Endothelial cell of umbilical vein (primary cell): ENCODE measurements around the gene PTPN13. TPM values are rescaled to one million over a fixed set of nuclear protein-coding genes. Genes with fewer than 3 reads are reported as not detected.

Experiments used
- BruUV-seq: library from RNA; stranded (reverse); fragments of 400-500 nt; replicated peaks from 2 replicates; lab custom pipeline; 2021; lab: Mats Ljungman, UMichigan
- CTCF ChIA-PET: fragments of 300-600, 350-600 bp; sonication (Branson Sonifier 250); formaldehyde crosslinking; loops from one replicate; lab custom pipeline; 2021; ENCODE audit warnings: antibody characterized with exemption, inconsistent platforms; lab: Charles Lee
- POLR2A ChIA-PET: fragments of 300-600, 350-600 bp; sonication (Branson Sonifier 250); formaldehyde crosslinking; loops from one replicate; lab custom pipeline; 2021; ENCODE audit warnings: antibody characterized with exemption, inconsistent platforms; lab: Charles Lee
- DNase-seq: peaks from one replicate; pipeline ENCODE4 v3.0.0-alpha.2; 2011; ENCODE audit warnings: low read depth, low spot score
- FAIRE-seq: peaks from 2 replicates; lab custom pipeline; 2011; peaks lifted over from hg19 to GRCh38; lab: Jason Lieb, UNC
- H2AFZ ChIP-seq: 2 replicates; pipeline ENCODE4 v1.6.0; 2012; ENCODE audit warnings: low read depth, low read length, control low read depth, inconsistent platforms
- H3K27ac ChIP-seq: 2 replicates; pipeline ENCODE4 v1.5.1; 2011; ENCODE audit warnings: low read depth, mild to moderate bottlenecking, control low read depth, low read length, moderate library complexity; ENCODE audit not compliant: insufficient read depth
- H3K27me3 ChIP-seq, 2 experiments: 2 replicates each; pipeline versions ENCODE4 v1.6.0 to v1.6.1; 2011; ENCODE audit warnings: low read length in 2 of 2, mixed read lengths in 1 of 2; ENCODE audit not compliant: control insufficient read depth in 2 of 2, insufficient read depth in 2 of 2
- H3K36me3 ChIP-seq, 2 experiments: 2 replicates in 1 of 2; 3 replicates in 1 of 2; pipeline ENCODE4 v1.5.1; 2011; ENCODE audit warnings: low read length in 2 of 2, mild to moderate bottlenecking in 1 of 2, moderate library complexity in 1 of 2; ENCODE audit not compliant: control insufficient read depth in 2 of 2, insufficient read depth in 2 of 2; ENCODE audit errors: extremely low read depth in 1 of 2
- H3K4me1 ChIP-seq: 3 replicates; pipeline ENCODE4 v1.5.1; 2011; ENCODE audit warnings: mild to moderate bottlenecking, low read length; ENCODE audit not compliant: control insufficient read depth, insufficient read depth; ENCODE audit errors: extremely low read depth
- H3K4me2 ChIP-seq: 2 replicates; pipeline ENCODE4 v1.6.1; 2011; ENCODE audit warnings: low read length, control low read depth, mixed read lengths; ENCODE audit not compliant: insufficient read depth
- H3K4me3 ChIP-seq, 3 experiments: fragments of 200-600 bp in 1 of 3; sonication (generic), shearing (Covaris generic) in 1 of 3; replicated peaks in 1 of 3; 2 replicates each; pipeline ENCODE4 v1.5.1; 2011 to 2016; ENCODE audit warnings: control low read depth in 3 of 3, low read length in 3 of 3, mild to moderate bottlenecking in 2 of 3, inconsistent platforms in 1 of 3, low read depth in 1 of 3, moderate library complexity in 1 of 3; ENCODE audit not compliant: insufficient read depth in 1 of 3
- H3K79me2 ChIP-seq: 2 replicates; pipeline ENCODE4 v1.6.0; 2012; ENCODE audit warnings: low read length, inconsistent platforms; ENCODE audit not compliant: control insufficient read depth, insufficient read depth
- H3K9ac ChIP-seq: replicated peaks from 2 replicates; pipeline ENCODE3; 2011; ENCODE audit warnings: low read length, control low read depth; ENCODE audit not compliant: insufficient read depth; ENCODE audit errors: extremely low read depth
- H3K9me1 ChIP-seq: replicated peaks from 3 replicates; pipeline ENCODE4 v1.6.0; 2011; ENCODE audit warnings: mild to moderate bottlenecking, low read length; ENCODE audit not compliant: control insufficient read depth, insufficient read depth; ENCODE audit errors: extremely low read depth
- H3K9me3 ChIP-seq: replicated peaks from 2 replicates; pipeline ENCODE4 v1.5.1; 2012; ENCODE audit warnings: low read length, inconsistent platforms; ENCODE audit not compliant: control insufficient read depth, insufficient read depth
- H4K20me1 ChIP-seq: replicated peaks from 2 replicates; pipeline ENCODE3; 2011; ENCODE audit warnings: mild to moderate bottlenecking, low read length; ENCODE audit not compliant: control insufficient read depth, insufficient read depth; ENCODE audit errors: extremely low read depth
- CTCF ChIP-seq, 2 donors: IDR thresholded peaks; 1 replicate in 1 of 2; 2 replicates in 1 of 2; pipeline ENCODE4 v1.5.1; 2011; ENCODE audit warnings: low read length in 2 of 2, mild to moderate bottlenecking in 2 of 2, moderate library complexity in 2 of 2, control low read depth in 1 of 2, inconsistent platforms in 1 of 2, low read depth in 1 of 2; ENCODE audit not compliant: insufficient read depth in 1 of 2; ENCODE audit errors: extremely low read depth in 1 of 2
- EZH2 ChIP-seq: IDR thresholded peaks from 2 replicates; pipeline ENCODE4 v1.6.1; 2012; ENCODE audit warnings: borderline replicate concordance, low read depth, mild to moderate bottlenecking, moderate library complexity, low read length, inconsistent platforms; ENCODE audit not compliant: severe bottlenecking
- GATA2 ChIP-seq: IDR thresholded peaks from 2 replicates; pipeline ENCODE4 v1.7.0; 2011; ENCODE audit warnings: low read depth, mild to moderate bottlenecking, moderate library complexity, mixed read lengths, low read length; ENCODE audit not compliant: insufficient read length, insufficient read depth
- JUN ChIP-seq: IDR thresholded peaks from 2 replicates; pipeline ENCODE4 v1.6.1; 2011; ENCODE audit warnings: borderline replicate concordance, low read depth; ENCODE audit not compliant: insufficient read length, insufficient read depth
- MAX ChIP-seq: IDR thresholded peaks from 2 replicates; pipeline ENCODE4 v1.6.1; 2011; ENCODE audit not compliant: insufficient read depth, insufficient read length
- MYC ChIP-seq: IDR thresholded peaks from one replicate; pipeline ENCODE4 v1.6.1; 2011; ENCODE audit warnings: mild to moderate bottlenecking, low read depth, low read length
- POLR2A ChIP-seq: IDR thresholded peaks from 2 replicates; pipeline ENCODE4 v1.6.1; 2012; ENCODE audit warnings: low read depth, mild to moderate bottlenecking, control low read depth, low read length
- POLR2AphosphoS5 ChIP-seq: IDR thresholded peaks from 2 replicates; pipeline ENCODE4 v1.6.1; 2012; ENCODE audit warnings: low read depth, mild to moderate bottlenecking, control low read depth, low read length, moderate library complexity; ENCODE audit not compliant: insufficient read depth
- dilution Hi-C: fragments of 300-500 bp; cut with MboI; formaldehyde crosslinking; loops from one replicate; pipeline ENCODE4 v1.15.0; 2019; ENCODE audit warnings: low sequenced_read_pairs; ENCODE audit not compliant: extremely low pct_ligation_motif_present
- intact Hi-C: fragments of 100-400 bp; cut with micrococcal nuclease; formaldehyde crosslinking; loops from one replicate; pipeline ENCODE4 v1.10.0; 2022
- polyA plus RNA-seq, 4 experiments: library from polyadenylated mRNA; depleted of rRNA in 3 of 4; stranded (reverse) in 3 of 4; unstranded in 1 of 4; fragments of >200 nt; gene quantifications; 2 replicates each; pipeline versions ENCODE4 v1.2.1 to v1.2.3, GENCODE V29; 2011 to 2012; ENCODE audit warnings: missing spikeins in 1 of 4
- total RNA-seq: library from RNA; stranded (reverse); gene quantifications from 2 replicates; pipeline ENCODE4 v1.2.3, GENCODE V29; 2021

PTPN13 gene
- total and polyA plus RNA-seq, 2 donors (not counting 3 experiments of a cell fraction or from before 2014, with no cell fraction given), result 0.69 to 2.9 TPM

- no peak overlapping the region for H3K9ac ChIP-seq
- no peak for DNase-seq
- no peak overlapping the region for H3K27ac ChIP-seq
- dilution Hi-C loops (no loop called here), intact Hi-C loops (no loop called here)
- CTCF ChIA-PET, result interaction anchor here (1.2 kb wide), 1 partner anchor 161 kb away, joined by 3 read pairs; no protein-coding TSS in a partner anchor
- H4K20me1 ChIP-seq, result no peaks in the 10 kb centered on the region
- H3K4me1 ChIP-seq, result no peaks in the 10 kb centered on the region
- no peak for FAIRE-seq
- no peaks in the 10 kb centered on the region for H3K36me3 ChIP-seq
- TF ChIP-seq MAX, result no peak
- no peak for TF ChIP-seq JUN
- H3K9me1 ChIP-seq, result no peaks in the 10 kb centered on the region
- H3K4me3 ChIP-seq, result no peak overlapping the region
- H3K27me3 ChIP-seq, result no peaks in the 10 kb centered on the region
- no peaks in the 10 kb centered on the region for H3K9me3 ChIP-seq
- BruUV-seq, result no TSS peak
- H2AFZ ChIP-seq, result no peak overlapping the region
- POLR2A ChIA-PET, result no interaction called here
- no peaks in the 10 kb centered on the region for H3K79me2 ChIP-seq
- no peak overlapping the region for H3K4me2 ChIP-seq
These were observed 63.3 kb downstream of the PTPN13 start for GRCh38 chr4:86657382-86657781.

- Histone ChIP-seq H3K27me3 (no peaks in the 10 kb centered on the region), H4K20me1 (no peaks in the 10 kb centered on the region)
- no peak for FAIRE-seq
These were observed 63.8 kb downstream of the PTPN13 start for GRCh38 chr4:86657910-86658309.

More at GRCh38 chr4:86657910-86658309, 63.8 kb downstream of the PTPN13 start:
- Histone ChIP-seq H3K9me1 (no peaks in the 10 kb centered on the region), H3K79me2 (no peaks in the 10 kb centered on the region), H3K27ac (no peak overlapping the region), H3K4me2 (no peak overlapping the region), H3K9me3 (no peaks in the 10 kb centered on the region), H2AFZ (no peak overlapping the region), H3K4me1 (no peaks in the 10 kb centered on the region), H3K36me3 (no peaks in the 10 kb centered on the region), H3K9ac (no peak overlapping the region), H3K4me3 (no peak overlapping the region)
- dilution Hi-C loops (no loop called here), intact Hi-C loops (no loop called here)
- TF ChIP-seq GATA2 (no peak), MYC (no peak), EZH2 (no peak), POLR2AphosphoS5 (no peak), POLR2A (no peak), CTCF (IDR thresholded peaks at IDR 0.05; ENCODE audit: extremely low read depth in 1 of 2, insufficient read depth in 1 of 2, low read depth in 1 of 2, low read length in 2 of 2) (no peak)
- BruUV-seq, result no TSS peak
- DNase-seq, result no peak
- ChIA-PET CTCF (interaction anchor here (1.0 to 1.2 kb wide), 2 partner anchors 26 to 162 kb away, joined by 3 read pairs; no protein-coding TSS in a partner anchor), POLR2A (no interaction called here)
